RWPE2 (cell line): ENCODE data around the gene POLR1B.
"Not testable (repeated sequence)": the region's sequence is repeated elsewhere in the genome, so short reads cannot be mapped to it uniquely, and the experiment has no call there.

ENCODE experiments used
- ATAC-seq: fragments of 200-7000 bp; cut with Tn5 transposase; 3 replicates; pipeline ENCODE4 v1.9.1; 2021; ENCODE audit warnings: low read depth
- DNase-seq: peaks from one replicate; pipeline ENCODE4 v3.0.0-alpha.2; 2020; ENCODE audit warnings: low spot score
- H3K27ac ChIP-seq: fragments of 450-650 bp; 2 replicates; pipeline ENCODE4 v1.5.1; 2017; ENCODE audit warnings: mild to moderate bottlenecking; ENCODE audit not compliant: poor library complexity, severe bottlenecking
- H3K27me3 ChIP-seq: fragments of 250-450 bp; sonication (Bioruptor Pico); 2 replicates; pipeline ENCODE4 v1.5.1; 2021; ENCODE audit warnings: mild to moderate bottlenecking, moderate library complexity; ENCODE audit not compliant: insufficient read depth, poor library complexity, severe bottlenecking
- H3K36me3 ChIP-seq: fragments of 250-450 bp; sonication (Bioruptor Pico); 2 replicates; pipeline ENCODE4 v1.5.1; 2020; ENCODE audit warnings: low read depth, mild to moderate bottlenecking, moderate library complexity
- H3K4me1 ChIP-seq: fragments of 250-450 bp; sonication (Bioruptor Pico); 2 replicates; pipeline ENCODE4 v1.5.1; 2021; ENCODE audit warnings: mild to moderate bottlenecking, moderate library complexity; ENCODE audit not compliant: insufficient read depth, poor library complexity, severe bottlenecking
- H3K4me3 ChIP-seq: fragments of 250-450 bp; sonication (Bioruptor Pico); 2 replicates; pipeline ENCODE4 v1.5.1; 2021; ENCODE audit warnings: mild to moderate bottlenecking, moderate library complexity; ENCODE audit not compliant: severe bottlenecking
- H3K9me3 ChIP-seq: fragments of 250-450 bp; sonication (Bioruptor Pico); 2 replicates; pipeline ENCODE4 v1.5.1; 2021; ENCODE audit warnings: mild to moderate bottlenecking, moderate library complexity; ENCODE audit not compliant: severe bottlenecking
- TF ChIP-seq, protein P1 (sequence below): fragments of 450-650 bp; IDR thresholded peaks from one replicate; pipeline ENCODE4 v1.5.1; 2017; ENCODE audit warnings: mild to moderate bottlenecking, moderate library complexity; ENCODE audit not compliant: poor library complexity, severe bottlenecking

The POLR1B gene

DNA sequence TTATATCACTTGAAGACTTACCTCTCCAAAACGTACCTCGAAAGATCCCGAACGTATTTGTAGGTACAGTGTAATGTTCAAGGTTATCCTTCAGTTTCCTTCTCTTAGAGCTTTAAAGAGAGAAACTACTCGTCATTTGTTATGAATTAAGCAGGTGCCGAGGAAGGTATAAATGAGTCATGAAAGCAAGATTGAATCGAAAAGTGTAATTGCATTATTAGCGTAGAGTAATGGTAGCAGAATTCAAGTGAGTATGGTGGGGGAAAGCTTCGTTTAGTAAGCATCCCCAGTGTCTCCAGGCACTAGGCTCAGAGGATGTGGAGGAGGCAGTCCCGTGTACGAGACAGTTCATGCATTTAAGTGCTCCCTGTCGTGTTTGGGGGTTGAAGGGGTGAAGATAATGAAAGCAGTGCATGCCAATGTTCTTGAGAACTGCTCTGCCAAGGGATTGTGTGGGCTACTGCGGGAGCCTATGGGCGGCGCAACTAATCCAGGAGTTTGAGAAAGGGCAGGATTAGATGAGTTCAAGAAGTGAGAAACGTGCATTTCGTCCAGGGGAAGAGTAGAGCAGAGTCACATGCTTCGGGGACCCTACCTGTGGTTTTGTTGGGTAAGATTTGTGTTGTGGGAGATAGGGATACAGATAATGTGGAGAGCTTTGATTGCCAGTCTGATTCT lies 858 bp downstream of the POLR1B start:
- Histone ChIP-seq H3K9me3 (no peaks in the 10 kb centered on the region), H3K27me3 (no peaks in the 10 kb centered on the region), H3K4me3 (peak overlapping the region; percentile 83), H3K36me3 (peaks cover 22% of the 10 kb centered on the region), H3K4me1 (peaks cover 13% of the 10 kb centered on the region), H3K27ac (peak overlapping the region; percentile 43)
- DNase-seq: no peak
- TF ChIP-seq, protein P1, sequence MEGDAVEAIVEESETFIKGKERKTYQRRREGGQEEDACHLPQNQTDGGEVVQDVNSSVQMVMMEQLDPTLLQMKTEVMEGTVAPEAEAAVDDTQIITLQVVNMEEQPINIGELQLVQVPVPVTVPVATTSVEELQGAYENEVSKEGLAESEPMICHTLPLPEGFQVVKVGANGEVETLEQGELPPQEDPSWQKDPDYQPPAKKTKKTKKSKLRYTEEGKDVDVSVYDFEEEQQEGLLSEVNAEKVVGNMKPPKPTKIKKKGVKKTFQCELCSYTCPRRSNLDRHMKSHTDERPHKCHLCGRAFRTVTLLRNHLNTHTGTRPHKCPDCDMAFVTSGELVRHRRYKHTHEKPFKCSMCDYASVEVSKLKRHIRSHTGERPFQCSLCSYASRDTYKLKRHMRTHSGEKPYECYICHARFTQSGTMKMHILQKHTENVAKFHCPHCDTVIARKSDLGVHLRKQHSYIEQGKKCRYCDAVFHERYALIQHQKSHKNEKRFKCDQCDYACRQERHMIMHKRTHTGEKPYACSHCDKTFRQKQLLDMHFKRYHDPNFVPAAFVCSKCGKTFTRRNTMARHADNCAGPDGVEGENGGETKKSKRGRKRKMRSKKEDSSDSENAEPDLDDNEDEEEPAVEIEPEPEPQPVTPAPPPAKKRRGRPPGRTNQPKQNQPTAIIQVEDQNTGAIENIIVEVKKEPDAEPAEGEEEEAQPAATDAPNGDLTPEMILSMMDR: no peak
- peak; percentile 13 for ATAC-seq

DNA sequence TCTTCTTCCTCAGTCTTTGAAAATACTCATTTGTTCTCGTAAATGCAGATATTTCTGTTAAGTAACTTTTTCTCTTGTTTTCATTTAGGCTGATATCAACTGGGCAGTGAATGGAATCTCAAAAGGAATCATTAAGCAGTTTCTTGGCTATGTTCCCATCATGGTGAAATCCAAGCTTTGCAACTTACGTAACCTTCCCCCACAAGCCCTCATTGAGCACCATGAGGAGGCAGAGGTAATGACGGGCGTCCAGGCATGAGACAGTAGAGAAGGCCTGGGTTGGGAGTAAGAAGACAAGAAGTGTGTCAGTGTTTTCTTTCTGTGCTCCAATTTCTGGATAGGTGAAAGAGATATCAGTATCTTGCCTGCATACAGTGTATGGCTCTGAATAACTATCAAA lies 5.1 kb downstream of the POLR1B start:
- Histone ChIP-seq H3K36me3 (peaks cover 64% of the 10 kb centered on the region), H3K9me3 (no peaks in the 10 kb centered on the region), H3K27ac (no peak overlapping the region), H3K4me3 (no peak overlapping the region), H3K27me3 (no peaks in the 10 kb centered on the region), H3K4me1 (peaks cover 13% of the 10 kb centered on the region)
- ATAC-seq: no peak
- TF ChIP-seq, protein P1: no peak
- DNase-seq: no peak

DNA sequence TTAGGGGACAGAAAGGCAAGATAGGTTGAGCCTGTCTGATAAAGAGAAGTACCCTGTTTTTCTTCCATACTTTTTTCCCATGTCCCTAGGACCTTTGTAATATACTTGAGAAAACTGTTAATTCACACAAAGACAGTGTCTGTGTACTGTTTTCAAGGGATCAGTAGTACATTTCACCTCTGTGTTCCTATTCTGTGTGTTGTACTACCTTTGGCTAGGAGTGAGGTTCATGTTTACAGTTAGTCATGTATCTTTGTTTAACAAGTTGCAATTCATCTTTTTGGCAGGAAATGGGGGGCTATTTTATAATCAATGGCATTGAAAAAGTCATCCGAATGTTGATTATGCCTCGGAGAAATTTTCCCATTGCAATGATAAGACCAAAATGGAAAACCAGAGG lies 6.7 kb downstream of the POLR1B start:
- H3K27me3 ChIP-seq: no peaks in the 10 kb centered on the region
- no peak overlapping the region for H3K4me3 ChIP-seq
- H3K36me3 ChIP-seq: peaks cover 80% of the 10 kb centered on the region
- ATAC-seq (no peak), DNase-seq (no peak)
- TF ChIP-seq, protein P1: no peak
- no peak overlapping the region for H3K27ac ChIP-seq
- peaks cover 8% of the 10 kb centered on the region for H3K4me1 ChIP-seq
- no peaks in the 10 kb centered on the region for H3K9me3 ChIP-seq

DNA sequence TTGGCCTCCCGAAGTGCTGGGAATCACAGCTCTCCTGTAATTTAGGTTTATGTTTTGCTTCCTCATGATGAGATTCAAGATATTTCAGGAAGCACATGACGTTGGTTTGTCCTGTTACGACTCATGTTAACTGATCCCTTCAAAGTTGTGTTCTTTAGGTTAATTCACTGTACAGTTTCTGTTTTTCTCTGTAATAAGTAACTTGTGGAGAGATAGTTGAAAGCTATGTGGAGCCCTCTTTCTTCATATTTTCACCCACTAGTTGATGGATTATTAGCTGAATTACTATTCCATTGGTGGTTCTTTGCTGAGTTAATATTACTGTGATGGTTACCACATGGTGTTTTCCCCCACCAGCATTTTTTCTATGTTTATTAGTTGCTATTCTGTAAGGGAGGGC lies 23.8 kb downstream of the POLR1B start:
- ATAC-seq (no peak), DNase-seq (no peak)
- TF ChIP-seq, protein P1: no peak
- Histone ChIP-seq H3K4me3 (no peak overlapping the region), H3K27ac (no peak overlapping the region), H3K27me3 (no peaks in the 10 kb centered on the region), H3K36me3 (peaks cover 88% of the 10 kb centered on the region), H3K4me1 (no peaks in the 10 kb centered on the region), H3K9me3 (no peaks in the 10 kb centered on the region)

DNA sequence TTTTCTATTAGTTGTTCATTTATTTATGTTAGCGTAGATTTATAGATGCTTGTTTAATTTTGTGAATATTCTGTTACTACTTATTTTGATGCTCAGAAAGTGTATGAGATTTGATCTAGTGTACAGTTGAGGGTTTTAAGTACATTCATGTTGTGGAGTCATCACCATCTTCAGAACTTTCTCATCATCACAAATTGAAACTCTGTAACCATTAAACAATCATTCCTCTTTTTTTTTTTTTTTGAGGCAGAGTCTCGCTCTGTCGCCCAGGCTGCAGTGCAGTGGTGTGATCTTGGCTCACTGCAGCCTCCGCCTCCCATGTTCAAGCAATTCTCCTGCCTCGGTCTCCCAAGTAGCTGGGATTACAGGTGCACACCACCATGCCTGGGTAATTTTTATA lies 24.2 kb downstream of the POLR1B start:
- not testable (repeated sequence) for H3K27ac ChIP-seq, H3K9me3 ChIP-seq, H3K4me1 ChIP-seq, ATAC-seq, DNase-seq, H3K27me3 ChIP-seq, H3K4me3 ChIP-seq
- peaks cover 89% of the 10 kb centered on the region for H3K36me3 ChIP-seq
